H1 (cell line): ENCODE measurements around the gene H2AZ2. TPM values are rescaled to one million over a fixed set of nuclear protein-coding genes. Genes with fewer than 3 reads are reported as not detected.
A peak's percentile ranks its signal among the peaks of the same experiment; 100 is the strongest.

Source experiments
- ATF2 ChIP-seq: IDR thresholded peaks from 2 replicates; pipeline ENCODE4 v1.6.1; 2012; ENCODE audit warnings: low read length, inconsistent platforms
- BCL11A ChIP-seq, 2 experiments: IDR thresholded peaks; one replicate each; pipeline ENCODE4 v1.6.1; 2011; ENCODE audit warnings: low read depth in 2 of 2, low read length in 2 of 2, mild to moderate bottlenecking in 2 of 2
- BRCA1 ChIP-seq: IDR thresholded peaks from 2 replicates; pipeline ENCODE4 v1.6.1; 2012; ENCODE audit warnings: low read depth, low read length, improper control_type of control experiment
- CHD2 ChIP-seq: IDR thresholded peaks from 2 replicates; pipeline ENCODE4 v1.6.1; 2012; ENCODE audit warnings: low read length, improper control_type of control experiment
- CTBP2 ChIP-seq: IDR thresholded peaks from 2 replicates; pipeline ENCODE4 v1.7.0; 2011; ENCODE audit warnings: borderline replicate concordance, mild to moderate bottlenecking, moderate library complexity, mixed read lengths, low read length; ENCODE audit not compliant: insufficient read depth, insufficient read length
- GABPA ChIP-seq: IDR thresholded peaks from 2 replicates; pipeline ENCODE4 v1.6.1; 2011; ENCODE audit warnings: mild to moderate bottlenecking, low read length, moderate library complexity, borderline replicate concordance; ENCODE audit not compliant: insufficient read depth
- HDAC2 ChIP-seq, 2 experiments: fragments of 300-600 bp in 1 of 2; sonication (generic) in 1 of 2; IDR thresholded peaks; 2 replicates each; pipeline ENCODE4 v1.6.1; 2011 to 2012; ENCODE audit warnings: low read depth in 2 of 2, low read length in 2 of 2, mild to moderate bottlenecking in 2 of 2, moderate library complexity in 2 of 2, borderline replicate concordance in 1 of 2, inconsistent platforms in 1 of 2
- JUN ChIP-seq: IDR thresholded peaks from 2 replicates; pipeline ENCODE4 v1.6.1; 2011; ENCODE audit warnings: low read depth, mild to moderate bottlenecking, improper control_type of control experiment, low read length
- KDM1A ChIP-seq: fragments of 200-600, 300-600 bp; sonication (generic); IDR thresholded peaks from 2 replicates; pipeline ENCODE4 v1.7.1; 2016; ENCODE audit warnings: mild to moderate bottlenecking, low read length, borderline replicate concordance
- KDM5A ChIP-seq: fragments of 200-600 bp; IDR thresholded peaks from 2 replicates; pipeline ENCODE4 v1.7.1; 2012; ENCODE audit warnings: mild to moderate bottlenecking, low read length, inconsistent platforms, mixed read lengths
- MAFK ChIP-seq: IDR thresholded peaks from 2 replicates; pipeline ENCODE4 v1.6.1; 2012; ENCODE audit warnings: low read depth, mild to moderate bottlenecking, improper control_type of control experiment, low read length
- NANOG ChIP-seq: IDR thresholded peaks from 2 replicates; pipeline ENCODE4 v1.6.1; 2011; ENCODE audit warnings: low read length, low read depth, mild to moderate bottlenecking, inconsistent platforms; ENCODE audit not compliant: insufficient read depth, poor library complexity, severe bottlenecking
- NRF1 ChIP-seq: IDR thresholded peaks from 2 replicates; pipeline ENCODE4 v1.6.1; 2011; ENCODE audit warnings: mild to moderate bottlenecking, low read depth, low read length, improper control_type of control experiment
- POLR2AphosphoS5 ChIP-seq: IDR thresholded peaks from 2 replicates; pipeline ENCODE4 v1.6.1; 2011; ENCODE audit warnings: low read depth, low read length
- RFX5 ChIP-seq: IDR thresholded peaks from 2 replicates; pipeline ENCODE4 v1.6.1; 2011; ENCODE audit warnings: low read depth, low read length, improper control_type of control experiment, borderline replicate concordance
- RNF2 ChIP-seq: fragments of 200-900, 300-1000 bp; sonication (generic); IDR thresholded peaks from 2 replicates; pipeline ENCODE4 v1.7.1; 2016; ENCODE audit warnings: borderline replicate concordance, low read depth, mild to moderate bottlenecking, antibody characterized with exemption, low read length; ENCODE audit not compliant: poor library complexity, severe bottlenecking; ENCODE audit errors: missing control alignments
- SIRT6 ChIP-seq: IDR thresholded peaks from one replicate; pipeline ENCODE4 v1.7.1; 2012; ENCODE audit warnings: low read length, inconsistent platforms
- SIX5 ChIP-seq: IDR thresholded peaks from 2 replicates; pipeline ENCODE4 v1.6.1; 2011; ENCODE audit warnings: mild to moderate bottlenecking, low read depth, low read length
- SP1 ChIP-seq: IDR thresholded peaks from 2 replicates; pipeline ENCODE4 v1.6.1; 2011; ENCODE audit warnings: low read depth, low read length
- SP2 ChIP-seq: IDR thresholded peaks from 2 replicates; pipeline ENCODE4 v1.6.1; 2012; ENCODE audit warnings: mild to moderate bottlenecking, low read length, inconsistent platforms
- SP4 ChIP-seq: IDR thresholded peaks from 2 replicates; pipeline ENCODE4 v1.6.1; 2012; ENCODE audit warnings: low read length, inconsistent platforms
- SUZ12 ChIP-seq: fragments of 200-600 bp; sonication (generic); IDR thresholded peaks from 2 replicates; pipeline ENCODE4 v1.6.1; 2012; ENCODE audit warnings: mild to moderate bottlenecking, inconsistent platforms, low read length, moderate library complexity, mixed read lengths
- TEAD4 ChIP-seq: IDR thresholded peaks from 2 replicates; pipeline ENCODE4 v1.6.1; 2012; ENCODE audit warnings: low read depth, low read length, inconsistent platforms, mixed read lengths
- polyA plus RNA-seq, 7 experiments: library from polyadenylated mRNA; depleted of rRNA in 3 of 7; stranded (reverse) in 5 of 7; unstranded in 2 of 7; fragments of >200 nt in 5 of 7; fragments of 200-250 nt in 2 of 7; gene quantifications; 1 replicate in 5 of 7; 2 replicates in 1 of 7; 4 replicates in 1 of 7; pipeline versions ENCODE4 v1.2.1 to v1.2.3, GENCODE V29; 2011 to 2013; ENCODE audit warnings: missing spikeins in 2 of 7, mixed read lengths in 2 of 7
- total RNA-seq: library from RNA; stranded (reverse); fragmentation: NEBNext Ultra II Directional; extraction: Animal tissue kit (Norgen Biotek cat#: 25700); gene quantifications from 2 replicates; pipeline ENCODE4 v1.2.1, GENCODE V29; 2021

Gene H2AZ2
- total and polyA plus RNA-seq, 2 of the 8 experiments (the other 6 are each of a cell fraction or from before 2014, with no cell fraction given) = 168 to 187 TPM

GRCh38 chr7:44796504-44797328 lies 51.2 kb downstream of the H2AZ2 start, which contains the start of gene PPIA (continued):
- no peak for TF ChIP-seq RNF2
- TF ChIP-seq POLR2AphosphoS5 = peak; percentile 95
- 0 out of 2 replicates have a peak, but pooled peaks have one; percentile 32 for TF ChIP-seq TEAD4
- peak; percentile 87 for TF ChIP-seq SP2
- TF ChIP-seq CHD2 = peak; percentile 92
- TF ChIP-seq SIRT6 = peak; percentile 65
- TF ChIP-seq RFX5 = no peak
- no peak for TF ChIP-seq HDAC2 (IDR thresholded peaks at IDR 0.05; ENCODE audit: borderline replicate concordance in 1 of 2, low read depth in 2 of 2, low read length in 2 of 2)
- TF ChIP-seq MAFK = no peak
- no peak; the same call in 1 of the 2 replicates for TF ChIP-seq SP4
- TF ChIP-seq GABPA = no peak
- TF ChIP-seq NRF1 = peak; percentile 51
- no peak for TF ChIP-seq KDM5A
- no peak for TF ChIP-seq SIX5
- TF ChIP-seq KDM1A = no peak
- no peak for TF ChIP-seq ATF2
- peak; percentile 98 for TF ChIP-seq SP1
- TF ChIP-seq BRCA1 = no peak
- no peak for TF ChIP-seq SUZ12
- no peak for TF ChIP-seq CTBP2
- no peak for TF ChIP-seq JUN
- no peak for TF ChIP-seq BCL11A (IDR thresholded peaks at IDR 0.05; ENCODE audit: low read depth in 2 of 2, low read length in 2 of 2)
- peak; percentile 65 for TF ChIP-seq NANOG
